ENCODE measurements around the gene ST6GALNAC5.

Gene ST6GALNAC5

GRCh38 chr1:77010937-77011336 is 143.7 kb downstream of the ST6GALNAC5 start:
- Histone ChIP-seq H3K4me1 (ENCODE audit: control insufficient read depth, insufficient read depth, low read length) (no peaks in the 10 kb centered on the region), H3K9me3 (ENCODE audit: control insufficient read depth, insufficient read depth, low read depth, low read length) (no peaks in the 10 kb centered on the region), H3K36me3 (ENCODE audit: control insufficient read depth in 2 of 2, insufficient read depth in 1 of 2, low read length in 2 of 2) (no peaks in the 10 kb centered on the region), H3K4me3 (ENCODE audit: low read depth, low read length) (no peak overlapping the region), H3K27ac (ENCODE audit: extremely low read depth, low read depth, low read length) (no peak overlapping the region)
- TF ChIP-seq ZNF558 (tag by site-specific recombination; IDR thresholded peaks at IDR 0.05): no peak
- no peak for TF ChIP-seq ZNF37A (tag by site-specific recombination; IDR thresholded peaks at IDR 0.05)
- TF ChIP-seq ZBTB7A (tag by site-specific recombination; IDR thresholded peaks at IDR 0.05; ENCODE audit: low read depth): no peak
- no peak for TF ChIP-seq ZNF423 (tag by site-specific recombination; IDR thresholded peaks at IDR 0.05)
- TF ChIP-seq ZBTB48 (tag by site-specific recombination; IDR thresholded peaks at IDR 0.05): no peak
- TF ChIP-seq ZNF600 (tag by site-specific recombination; IDR thresholded peaks at IDR 0.05): no peak
- no peak for TF ChIP-seq ZNF112 (tag by site-specific recombination; IDR thresholded peaks at IDR 0.05)
- TF ChIP-seq SALL2 (tag by site-specific recombination; IDR thresholded peaks at IDR 0.05; ENCODE audit: borderline replicate concordance): no peak
- TF ChIP-seq ZNF707 (tag by site-specific recombination; IDR thresholded peaks at IDR 0.05): no peak
- TF ChIP-seq ZFP37 (tag by site-specific recombination; IDR thresholded peaks at IDR 0.05): no peak
- TF ChIP-seq ZNF354C (tag by site-specific recombination; IDR thresholded peaks at IDR 0.05; ENCODE audit: borderline replicate concordance, low read depth): no peak
- no peak for TF ChIP-seq ZBTB17 (tag by site-specific recombination; IDR thresholded peaks at IDR 0.05)
- TF ChIP-seq MEIS1 (CRISPR knock-in tag; IDR thresholded peaks at IDR 0.05; ENCODE audit: borderline replicate concordance): no peak
- TF ChIP-seq KLF8 (tag by site-specific recombination; IDR thresholded peaks at IDR 0.05): no peak
- no peak for TF ChIP-seq HIC1 (tag by site-specific recombination; IDR thresholded peaks at IDR 0.05)
- no peak for TF ChIP-seq FEZF1 (tag by site-specific recombination; IDR thresholded peaks at IDR 0.05)
- no peak for TF ChIP-seq ZNF837 (tag by site-specific recombination; IDR thresholded peaks at IDR 0.05)
- no peak for TF ChIP-seq ZNF664 (tag by site-specific recombination; IDR thresholded peaks at IDR 0.05)
- ChIA-PET POLR2A (no interaction called here), CTCF (no interaction called here)

GRCh38 chr1:77012066-77012465 is 144.8 kb downstream of the ST6GALNAC5 start:
- no peak for TF ChIP-seq ZNF521 (tag by site-specific recombination; IDR thresholded peaks at IDR 0.05)
- no peak for TF ChIP-seq ZNF341 (tag by site-specific recombination; IDR thresholded peaks at IDR 0.05; ENCODE audit: low read depth)
- TF ChIP-seq ZNF580 (tag by site-specific recombination; IDR thresholded peaks at IDR 0.05): no peak
- TF ChIP-seq REPIN1 (tag by site-specific recombination; IDR thresholded peaks at IDR 0.05; ENCODE audit: low read depth): no peak
- TF ChIP-seq IKZF3 (tag by site-specific recombination; IDR thresholded peaks at IDR 0.05): no peak
- no peak for TF ChIP-seq ZNF324 (tag by site-specific recombination; IDR thresholded peaks at IDR 0.05)
- TF ChIP-seq ZNF510 (tag by site-specific recombination; IDR thresholded peaks at IDR 0.05; ENCODE audit: insufficient replicate concordance): no peak
- TF ChIP-seq ZBTB7A (tag by site-specific recombination; IDR thresholded peaks at IDR 0.05; ENCODE audit: low read depth): no peak
- no peak for TF ChIP-seq ZNF391 (tag by site-specific recombination; IDR thresholded peaks at IDR 0.05; ENCODE audit: borderline replicate concordance, low read depth)
- TF ChIP-seq FEZF1 (tag by site-specific recombination; IDR thresholded peaks at IDR 0.05): no peak
- no peak for TF ChIP-seq ZNF155 (tag by site-specific recombination; IDR thresholded peaks at IDR 0.05)
- TF ChIP-seq ZSCAN23 (tag by site-specific recombination; IDR thresholded peaks at IDR 0.05): no peak
- TF ChIP-seq ZBTB26 (tag by site-specific recombination; optimal IDR thresholded peaks at IDR 0.05): no peak
- TF ChIP-seq, protein P1, sequence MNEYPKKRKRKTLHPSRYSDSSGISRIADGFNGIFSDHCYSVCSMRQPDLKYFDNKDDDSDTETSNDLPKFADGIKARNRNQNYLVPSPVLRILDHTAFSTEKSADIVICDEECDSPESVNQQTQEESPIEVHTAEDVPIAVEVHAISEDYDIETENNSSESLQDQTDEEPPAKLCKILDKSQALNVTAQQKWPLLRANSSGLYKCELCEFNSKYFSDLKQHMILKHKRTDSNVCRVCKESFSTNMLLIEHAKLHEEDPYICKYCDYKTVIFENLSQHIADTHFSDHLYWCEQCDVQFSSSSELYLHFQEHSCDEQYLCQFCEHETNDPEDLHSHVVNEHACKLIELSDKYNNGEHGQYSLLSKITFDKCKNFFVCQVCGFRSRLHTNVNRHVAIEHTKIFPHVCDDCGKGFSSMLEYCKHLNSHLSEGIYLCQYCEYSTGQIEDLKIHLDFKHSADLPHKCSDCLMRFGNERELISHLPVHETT (tag by site-specific recombination; IDR thresholded peaks at IDR 0.05): no peak
- no peak for TF ChIP-seq ZFP41 (tag by site-specific recombination; IDR thresholded peaks at IDR 0.05; ENCODE audit: borderline replicate concordance)
- TF ChIP-seq ZNF311 (tag by site-specific recombination; IDR thresholded peaks at IDR 0.05; ENCODE audit: borderline replicate concordance): no peak
- CTCF ChIA-PET: interaction anchor here (0.7 kb wide), 1 partner anchor 69 kb away, joined by 3 read pairs; no protein-coding TSS in a partner anchor
- H3K27ac ChIP-seq (ENCODE audit: extremely low read depth, low read depth, low read length): no peak overlapping the region
- H3K9me3 ChIP-seq (ENCODE audit: control insufficient read depth, insufficient read depth, low read depth, low read length): no peaks in the 10 kb centered on the region
- H3K36me3 ChIP-seq (ENCODE audit: control insufficient read depth in 2 of 2, insufficient read depth in 1 of 2, low read length in 2 of 2): no peaks in the 10 kb centered on the region
- H3K4me1 ChIP-seq (ENCODE audit: control insufficient read depth, insufficient read depth, low read length): no peaks in the 10 kb centered on the region
- POLR2A ChIA-PET: no interaction called here
- no peak overlapping the region for H3K4me3 ChIP-seq (ENCODE audit: low read depth, low read length)
